Gastrocnemius medialis (tissue), 4 donors: ENCODE results near the gene NFX1. TPM values are rescaled to one million over a fixed set of nuclear protein-coding genes. Genes with fewer than 3 reads are reported as not detected.

ENCODE experiments used
- ATAC-seq, 2 donors: fragments of 150-250 bp; one replicate each; pipeline ENCODE4 v1.9.1; 2016
- DNase-seq, 2 donors: peaks; one replicate each; pipeline ENCODE4 v3.0.0-alpha.2; 2019
- H3K27ac ChIP-seq, 4 donors: fragments of 200-600 bp; sonication (generic); 1 replicate in 1 of 4; 2 replicates in 3 of 4; pipeline ENCODE4 v1.5.1; 2016 to 2018; ENCODE audit warnings: mild to moderate bottlenecking in 2 of 4, moderate library complexity in 1 of 4
- H3K27me3 ChIP-seq, 3 donors: fragments of 200-600 bp; sonication (generic) in 2 of 3; 1 replicate in 1 of 3; 2 replicates in 2 of 3; pipeline versions ENCODE4 v1.5.1 to v1.6.0; 2016 to 2019; ENCODE audit warnings: mild to moderate bottlenecking in 1 of 3, moderate library complexity in 1 of 3
- H3K36me3 ChIP-seq, 2 donors: fragments of 200-600 bp; sonication (generic) in 1 of 2; one replicate each; pipeline ENCODE4 v1.5.1; 2017 to 2018
- H3K4me1 ChIP-seq, 2 donors: fragments of 200-600 bp; sonication (generic) in 1 of 2; one replicate each; pipeline ENCODE4 v1.5.1; 2016 to 2017; ENCODE audit warnings: mild to moderate bottlenecking in 2 of 2
- H3K4me3 ChIP-seq, 4 donors: fragments of 200-600 bp; sonication (generic) in 3 of 4; 1 replicate in 1 of 4; 2 replicates in 3 of 4; pipeline ENCODE4 v1.5.1; 2016 to 2019; ENCODE audit warnings: mild to moderate bottlenecking in 2 of 4
- H3K9me3 ChIP-seq, 3 donors: fragments of 200-600 bp; sonication (generic) in 2 of 3; 1 replicate in 1 of 3; 2 replicates in 2 of 3; pipeline ENCODE4 v1.5.1; 2016 to 2019
- POLR2A ChIP-seq, 2 donors: fragments of 450-650 bp; IDR thresholded peaks; one replicate each; pipeline ENCODE4 v1.6.1; 2017; ENCODE audit warnings: antibody characterized with exemption in 2 of 2, mild to moderate bottlenecking in 2 of 2, moderate library complexity in 2 of 2
- in situ Hi-C, 4 donors: fragments of 200-750 bp; cut with MboI; loops; one replicate each; pipeline versions ENCODE4 v1.15.0 to v1.8.0; 2017; ENCODE audit warnings: low sequenced_read_pairs in 4 of 4
- intact Hi-C: fragments of 100-400 bp; cut with DNase I; formaldehyde crosslinking; loops from one replicate; pipeline ENCODE4 v1.15.1; 2023; ENCODE audit warnings: low total_unique reads
- total RNA-seq, 4 donors: library from RNA; depleted of rRNA; stranded (reverse); fragments of >200 nt; gene quantifications; one replicate each; pipeline versions ENCODE4 v1.1.0 to v1.2.3, GENCODE V29; 2016
- TF ChIP-seq, protein P1 (sequence below), 5 experiments: fragments of 450-650 bp in 3 of 5; fragments of 200-600 bp in 2 of 5; sonication (generic) in 2 of 5; IDR thresholded peaks in 4 of 5; conservative IDR thresholded peaks in 1 of 5; 1 replicate in 4 of 5; 2 replicates in 1 of 5; pipeline ENCODE4 v1.5.1; 2016 to 2019; ENCODE audit warnings: antibody characterized with exemption in 5 of 5, mild to moderate bottlenecking in 3 of 5, moderate library complexity in 3 of 5

NFX1 gene
- total RNA-seq, 4 donors from 2014 or later = 29.8 to 52.0 (median 40.6) TPM

DNA sequence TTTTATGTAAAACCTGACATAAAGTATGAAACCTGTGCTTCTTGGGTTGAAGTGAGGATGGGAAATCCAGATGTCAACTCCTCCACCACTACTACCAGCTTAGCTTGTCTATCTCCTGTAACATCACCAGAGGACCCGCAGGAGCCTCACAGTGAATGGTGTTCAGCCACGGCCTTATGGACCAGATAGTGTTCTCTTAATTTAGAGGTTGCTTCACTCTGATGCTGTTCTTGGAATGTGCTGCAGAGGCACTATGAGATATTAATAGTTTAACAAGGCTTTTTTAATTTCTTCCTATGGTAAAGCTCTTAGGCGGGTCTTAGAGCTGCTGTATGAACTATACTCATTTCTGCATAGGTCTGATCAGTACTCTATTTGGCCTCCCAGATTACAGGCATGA lies 27.9 kb downstream of the NFX1 start:
- ATAC-seq (peak in 1 of 2 donors; percentile 37), DNase-seq (no peak)
- Histone ChIP-seq H3K36me3 (peaks cover 0 to 85% of the 10 kb centered on the region in 2 donors), H3K27ac (peak overlapping the region in 3 of 4 donors; percentile 81 to 85 (median 81)), H3K9me3 (no peaks in the 10 kb centered on the region), H3K4me3 (no peak overlapping the region), H3K4me1 (peaks cover 26 to 28% of the 10 kb centered on the region in 2 donors), H3K27me3 (no peaks in the 10 kb centered on the region)
- in situ Hi-C loops (no loop called here), intact Hi-C loops (no loop called here)
- TF ChIP-seq, protein P1, sequence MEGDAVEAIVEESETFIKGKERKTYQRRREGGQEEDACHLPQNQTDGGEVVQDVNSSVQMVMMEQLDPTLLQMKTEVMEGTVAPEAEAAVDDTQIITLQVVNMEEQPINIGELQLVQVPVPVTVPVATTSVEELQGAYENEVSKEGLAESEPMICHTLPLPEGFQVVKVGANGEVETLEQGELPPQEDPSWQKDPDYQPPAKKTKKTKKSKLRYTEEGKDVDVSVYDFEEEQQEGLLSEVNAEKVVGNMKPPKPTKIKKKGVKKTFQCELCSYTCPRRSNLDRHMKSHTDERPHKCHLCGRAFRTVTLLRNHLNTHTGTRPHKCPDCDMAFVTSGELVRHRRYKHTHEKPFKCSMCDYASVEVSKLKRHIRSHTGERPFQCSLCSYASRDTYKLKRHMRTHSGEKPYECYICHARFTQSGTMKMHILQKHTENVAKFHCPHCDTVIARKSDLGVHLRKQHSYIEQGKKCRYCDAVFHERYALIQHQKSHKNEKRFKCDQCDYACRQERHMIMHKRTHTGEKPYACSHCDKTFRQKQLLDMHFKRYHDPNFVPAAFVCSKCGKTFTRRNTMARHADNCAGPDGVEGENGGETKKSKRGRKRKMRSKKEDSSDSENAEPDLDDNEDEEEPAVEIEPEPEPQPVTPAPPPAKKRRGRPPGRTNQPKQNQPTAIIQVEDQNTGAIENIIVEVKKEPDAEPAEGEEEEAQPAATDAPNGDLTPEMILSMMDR (IDR thresholded peaks at IDR 0.05 in 4 of 5, conservative IDR thresholded peaks at IDR 0.05 in 1 of 5) = no peak
- TF ChIP-seq POLR2A (IDR thresholded peaks at IDR 0.05) = no peak

DNA sequence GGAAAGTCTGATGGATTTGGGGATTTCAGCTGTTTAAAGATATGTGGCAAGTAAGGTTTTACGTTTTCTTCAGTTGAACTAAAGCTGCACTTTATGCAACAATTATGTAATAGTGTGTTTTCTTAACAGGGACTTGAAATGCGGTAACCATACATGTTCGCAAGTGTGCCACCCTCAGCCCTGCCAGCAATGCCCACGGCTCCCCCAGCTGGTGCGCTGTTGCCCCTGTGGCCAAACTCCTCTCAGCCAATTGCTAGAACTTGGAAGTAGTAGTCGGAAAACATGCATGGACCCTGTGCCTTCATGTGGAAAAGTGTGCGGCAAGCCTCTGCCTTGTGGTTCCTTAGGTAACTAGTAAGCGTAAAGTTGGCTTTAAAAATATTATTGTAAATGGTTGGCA lies 28.5 kb downstream of the NFX1 start:
- in situ Hi-C loops (no loop called here), intact Hi-C loops (no loop called here)
- Histone ChIP-seq H3K27ac (peak overlapping the region; percentile 81 to 87 (median 83)), H3K27me3 (no peaks in the 10 kb centered on the region), H3K9me3 (no peaks in the 10 kb centered on the region), H3K4me1 (peaks cover 26 to 28% of the 10 kb centered on the region in 2 donors), H3K4me3 (no peak overlapping the region), H3K36me3 (peaks cover 0 to 82% of the 10 kb centered on the region in 2 donors)
- TF ChIP-seq, protein P1 (IDR thresholded peaks at IDR 0.05 in 4 of 5, conservative IDR thresholded peaks at IDR 0.05 in 1 of 5) = no peak
- no peak for TF ChIP-seq POLR2A (IDR thresholded peaks at IDR 0.05)
- DNase-seq (no peak), ATAC-seq (no peak)

DNA sequence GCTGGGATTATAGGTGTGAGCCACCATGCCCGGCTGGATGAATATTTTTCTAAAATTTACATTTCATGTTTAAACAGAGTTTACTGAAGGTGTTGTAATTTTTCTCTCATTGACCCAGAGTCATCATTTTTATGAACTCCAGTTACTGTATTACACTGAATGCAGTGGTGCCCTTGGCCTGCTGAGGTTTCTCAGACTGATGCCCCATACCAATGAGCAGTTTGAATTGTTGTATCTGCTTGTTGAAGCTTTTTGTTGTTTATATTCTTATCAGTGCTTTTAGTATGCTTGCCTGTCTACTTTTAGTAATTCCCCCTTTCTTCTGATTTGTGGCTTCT lies 29.9 kb downstream of the NFX1 start:
- in situ Hi-C loops (no loop called here), intact Hi-C loops (loop anchor here (2.0 kb wide), 1 partner anchor 29 kb away; the partner anchor contains the start of gene NFX1)
- Histone ChIP-seq H3K36me3 (peaks cover 3 to 80% of the 10 kb centered on the region in 2 donors), H3K27ac (peak overlapping the region; percentile 81 to 87 (median 83)), H3K9me3 (no peaks in the 10 kb centered on the region), H3K27me3 (no peaks in the 10 kb centered on the region), H3K4me3 (peak overlapping the region in 1 of 4 donors; percentile 11), H3K4me1 (peaks cover 26 to 28% of the 10 kb centered on the region in 2 donors)
- TF ChIP-seq, protein P1 (IDR thresholded peaks at IDR 0.05 in 4 of 5, conservative IDR thresholded peaks at IDR 0.05 in 1 of 5) = no peak
- no peak for TF ChIP-seq POLR2A (IDR thresholded peaks at IDR 0.05)
- ATAC-seq = peak; percentile 27 to 57
- DNase-seq = no peak

DNA sequence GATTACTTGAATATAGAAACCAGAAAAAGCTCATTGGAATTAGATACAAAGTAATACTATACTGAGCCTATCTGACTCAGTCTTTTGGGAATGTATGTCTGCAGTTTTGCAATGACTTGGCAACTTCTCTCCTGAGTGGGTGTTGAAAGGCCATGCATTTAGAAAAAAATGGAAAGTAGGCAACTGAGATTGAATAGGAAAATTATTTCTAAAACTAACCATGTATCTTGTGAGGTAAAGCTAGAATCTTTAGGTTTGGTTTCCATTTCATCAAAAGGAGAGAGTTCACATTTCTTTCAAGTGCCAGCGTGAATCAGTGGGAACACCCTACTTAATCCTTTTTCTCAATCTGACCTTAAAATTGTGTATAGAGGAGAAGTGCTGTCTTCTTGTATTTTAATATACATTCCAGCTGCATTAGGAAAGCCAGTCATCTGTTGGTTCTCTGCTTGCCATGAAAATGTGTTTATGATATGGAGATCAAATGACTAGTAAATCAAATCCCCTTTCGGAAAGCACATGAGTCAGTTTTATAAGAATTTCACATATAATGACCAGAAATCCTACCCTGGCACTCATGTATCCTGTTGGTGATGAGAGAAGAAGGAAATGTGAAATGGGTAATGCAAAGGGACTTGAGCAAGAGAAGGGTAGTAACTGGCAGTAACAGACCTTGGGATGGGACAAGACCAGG lies 30.4 kb downstream of the NFX1 start:
- Histone ChIP-seq H3K36me3 (peaks cover 3 to 82% of the 10 kb centered on the region in 2 donors), H3K27ac (peak overlapping the region; percentile 81 to 87 (median 83)), H3K4me1 (peaks cover 26 to 28% of the 10 kb centered on the region in 2 donors), H3K9me3 (no peaks in the 10 kb centered on the region), H3K4me3 (peak overlapping the region in 1 of 4 donors; percentile 11), H3K27me3 (no peaks in the 10 kb centered on the region)
- intact Hi-C loops (loop anchor here (2.0 kb wide), 1 partner anchor 30 kb away; the partner anchor contains the start of gene NFX1), in situ Hi-C loops (no loop called here)
- TF ChIP-seq, protein P1 (IDR thresholded peaks at IDR 0.05 in 4 of 5, conservative IDR thresholded peaks at IDR 0.05 in 1 of 5) = no peak
- no peak for TF ChIP-seq POLR2A (IDR thresholded peaks at IDR 0.05)
- peak; percentile 95 to 96 for ATAC-seq
- DNase-seq = peak; percentile 33 to 50
